H9 (cell line): ENCODE data around the gene SLC17A5. TPM values are rescaled to one million over a fixed set of nuclear protein-coding genes. Genes with fewer than 3 reads are reported as not detected.
"Not testable (repeated sequence)": the region's sequence is repeated elsewhere in the genome, so short reads cannot be mapped to it uniquely, and the experiment has no call there.

Experiments
- DNase-seq: peaks from one replicate; pipeline ENCODE4 v3.0.0-alpha.2; 2017
- H2AFZ ChIP-seq: one replicate; pipeline ENCODE4 v1.6.1; 2013; ENCODE audit warnings: mild to moderate bottlenecking, low read length, control low read depth, moderate library complexity
- H2AK5ac ChIP-seq: 2 replicates; pipeline ENCODE4 v1.6.1; 2013; ENCODE audit warnings: low read length, control low read depth, mixed read lengths; ENCODE audit not compliant: insufficient read length
- H2BK120ac ChIP-seq: one replicate; pipeline ENCODE4 v1.6.1; 2013; ENCODE audit warnings: low read depth, mild to moderate bottlenecking, low read length, control low read depth, inconsistent platforms; ENCODE audit not compliant: poor library complexity, severe bottlenecking
- H2BK12ac ChIP-seq: 2 replicates; pipeline ENCODE4 v1.6.1; 2013; ENCODE audit warnings: low read length, control low read depth, mixed read lengths, low read depth; ENCODE audit not compliant: insufficient read length
- H2BK15ac ChIP-seq: 2 replicates; pipeline ENCODE4 v1.6.1; 2013; ENCODE audit warnings: low read depth, low read length, control low read depth
- H2BK20ac ChIP-seq: one replicate; pipeline ENCODE4 v1.6.1; 2013; ENCODE audit warnings: low read depth, mild to moderate bottlenecking, low read length, control low read depth, inconsistent platforms; ENCODE audit not compliant: poor library complexity, severe bottlenecking
- H2BK5ac ChIP-seq: 2 replicates; pipeline ENCODE4 v1.6.1; 2013; ENCODE audit warnings: low read length, control low read depth, mixed read lengths; ENCODE audit not compliant: insufficient read length
- H3K14ac ChIP-seq: 2 replicates; pipeline ENCODE4 v1.6.1; 2013; ENCODE audit warnings: low read length, control low read depth; ENCODE audit not compliant: insufficient read depth
- H3K18ac ChIP-seq: 2 replicates; pipeline ENCODE4 v1.6.1; 2013; ENCODE audit warnings: low read depth, mild to moderate bottlenecking, mixed read lengths, low read length, control low read depth; ENCODE audit not compliant: insufficient read length
- H3K23ac ChIP-seq: 2 replicates; pipeline ENCODE4 v1.6.1; 2013; ENCODE audit warnings: low read length, control low read depth, mixed read lengths, low read depth; ENCODE audit not compliant: insufficient read length
- H3K23me2 ChIP-seq: 2 replicates; pipeline ENCODE4 v1.6.1; 2013; ENCODE audit warnings: low read depth, mild to moderate bottlenecking, mixed read lengths, low read length, control low read depth; ENCODE audit not compliant: insufficient read length, poor library complexity, severe bottlenecking
- H3K27ac ChIP-seq: 2 replicates; pipeline ENCODE4 v1.5.1; 2013; ENCODE audit warnings: low read length, control low read depth, mixed read lengths, low read depth; ENCODE audit not compliant: insufficient read length
- H3K27me3 ChIP-seq: 2 replicates; pipeline ENCODE4 v1.6.1; 2013; ENCODE audit warnings: low read length, control low read depth, inconsistent platforms; ENCODE audit not compliant: insufficient read depth
- H3K4ac ChIP-seq: 2 replicates; pipeline ENCODE4 v1.6.1; 2013; ENCODE audit warnings: low read depth, mild to moderate bottlenecking, control low read depth, inconsistent platforms, low read length, moderate library complexity
- H3K4me1 ChIP-seq: 2 replicates; pipeline ENCODE4 v1.6.1; 2013; ENCODE audit warnings: low read length, control low read depth, inconsistent platforms; ENCODE audit not compliant: insufficient read depth
- H3K4me2 ChIP-seq: 2 replicates; pipeline ENCODE4 v1.6.1; 2013; ENCODE audit warnings: low read length, control low read depth, mixed read lengths; ENCODE audit not compliant: insufficient read length, insufficient read depth
- H3K56ac ChIP-seq: 2 replicates; pipeline ENCODE4 v1.6.1; 2013; ENCODE audit warnings: low read depth, mild to moderate bottlenecking, mixed read lengths, low read length, control low read depth; ENCODE audit not compliant: insufficient read length
- H3K79me1 ChIP-seq: 2 replicates; pipeline ENCODE4 v1.6.1; 2013; ENCODE audit warnings: low read depth, mild to moderate bottlenecking, moderate library complexity, low read length, control low read depth, inconsistent platforms; ENCODE audit not compliant: insufficient read depth, poor library complexity, severe bottlenecking
- H3K79me2 ChIP-seq: 2 replicates; pipeline ENCODE4 v1.6.1; 2013; ENCODE audit warnings: low read length, control low read depth, inconsistent platforms; ENCODE audit not compliant: insufficient read depth
- H3K9ac ChIP-seq: 2 replicates; pipeline ENCODE4 v1.6.1; 2013; ENCODE audit warnings: low read length, control low read depth, mixed read lengths; ENCODE audit not compliant: insufficient read length; ENCODE audit errors: extremely low read depth
- H3K9me3 ChIP-seq: one replicate; pipeline ENCODE4 v1.6.1; 2013; ENCODE audit warnings: low read depth, low read length, inconsistent platforms; ENCODE audit not compliant: control insufficient read depth
- H3T11ph ChIP-seq: one replicate; pipeline ENCODE4 v1.6.1; 2013; ENCODE audit warnings: mild to moderate bottlenecking, low read length, control low read depth, inconsistent platforms
- H4K20me1 ChIP-seq: one replicate; pipeline ENCODE4 v1.6.1; 2013; ENCODE audit not compliant: control insufficient read depth, insufficient read length, insufficient read depth
- H4K5ac ChIP-seq: 2 replicates; pipeline ENCODE4 v1.6.1; 2013; ENCODE audit warnings: low read depth, mild to moderate bottlenecking, mixed read lengths, low read length, control low read depth; ENCODE audit not compliant: insufficient read length
- H4K8ac ChIP-seq: replicated peaks from 2 replicates; pipeline ENCODE4 v1.6.1; 2013; ENCODE audit warnings: low read length, control low read depth, mixed read lengths, low read depth; ENCODE audit not compliant: insufficient read length
- H4K91ac ChIP-seq: 2 replicates; pipeline ENCODE4 v1.6.1; 2013; ENCODE audit warnings: low read depth, mild to moderate bottlenecking, moderate library complexity, mixed read lengths, low read length, control low read depth; ENCODE audit not compliant: insufficient read length
- H3K27ac Mint-ChIP-seq, 3 experiments: 2 replicates in 2 of 3; 3 replicates in 1 of 3; pipeline ENCODE4 v1.8.0; 2020 to 2021; ENCODE audit warnings: mixed read lengths in 3 of 3, mild to moderate bottlenecking in 1 of 3, moderate library complexity in 1 of 3
- H3K27me3 Mint-ChIP-seq: 2 replicates; pipeline ENCODE4 v1.8.0; 2021; ENCODE audit warnings: low read depth, mild to moderate bottlenecking, moderate library complexity, mixed read lengths
- H3K36me3 Mint-ChIP-seq, 3 experiments: 2 replicates in 2 of 3; 3 replicates in 1 of 3; pipeline ENCODE4 v1.8.0; 2020 to 2021; ENCODE audit warnings: low read depth in 3 of 3, mixed read lengths in 3 of 3; ENCODE audit not compliant: insufficient read depth in 1 of 3
- H3K4me1 Mint-ChIP-seq, 2 experiments: 2 replicates each; pipeline ENCODE4 v1.8.0; 2020; ENCODE audit warnings: mixed read lengths in 2 of 2
- H3K4me3 Mint-ChIP-seq, 2 experiments: 2 replicates in 1 of 2; 3 replicates in 1 of 2; pipeline ENCODE4 v1.8.0; 2020 to 2021; ENCODE audit warnings: mild to moderate bottlenecking in 2 of 2, mixed read lengths in 2 of 2, moderate library complexity in 1 of 2
- H3K9me3 Mint-ChIP-seq, 2 experiments: 2 replicates in 1 of 2; 3 replicates in 1 of 2; pipeline ENCODE4 v1.8.0; 2020; ENCODE audit warnings: mild to moderate bottlenecking in 2 of 2, mixed read lengths in 2 of 2, moderate library complexity in 1 of 2
- CTCF ChIP-seq: fragments of 200-600 bp; sonication (generic); conservative IDR thresholded peaks from 3 replicates; pipeline ENCODE4 v1.8.0; 2021; ENCODE audit warnings: antibody characterized with exemption, mild to moderate bottlenecking
- WGBS: extraction: QIAGEN DNeasy Blood & Tissue Kit; methylation state at CpG from one replicate; pipeline ENCODE4 v1.1.7; 2013; ENCODE audit warnings: missing lambda C conversion rate, low lambda C conversion rate, mixed read lengths; ENCODE audit not compliant: insufficient read length; ENCODE audit errors: extremely low coverage; 5-methylcytosine and 5-hydroxymethylcytosine counted together
- total RNA-seq: library from RNA; stranded (reverse); gene quantifications from 2 replicates; pipeline ENCODE4 v1.2.1, GENCODE V29; 2021

SLC17A5 gene
- total RNA-seq, 1 experiment from 2014 or later = 8.9 TPM

GRCh38 chr6:73680289-73680918 is 26.6 kb upstream of the SLC17A5 start:
- Histone ChIP-seq H3K14ac (no peak overlapping the region), H3K27me3 (no peaks in the 10 kb centered on the region), H3K56ac (no peak overlapping the region), H2AK5ac (no peak overlapping the region), H2BK5ac (no peak overlapping the region), H3K9me3 (no peaks in the 10 kb centered on the region), H3K23ac (no peak overlapping the region), H2AFZ (no peak overlapping the region), H3K4me2 (no peak overlapping the region), H4K91ac (no peak overlapping the region), H4K5ac (no peak overlapping the region), H3K4ac (no peak overlapping the region), H2BK20ac (no peak overlapping the region), H3T11ph (no peak overlapping the region), H2BK120ac (no peak overlapping the region), H3K4me1 (no peaks in the 10 kb centered on the region), H3K79me1 (no peaks in the 10 kb centered on the region), H3K23me2 (no peaks in the 10 kb centered on the region), H3K79me2 (no peaks in the 10 kb centered on the region), H3K9ac (no peak overlapping the region), H2BK12ac (no peak overlapping the region), H4K8ac (no peak overlapping the region), H4K20me1 (no peaks in the 10 kb centered on the region), H2BK15ac (no peak overlapping the region), H3K27ac (no peak overlapping the region), H3K18ac (no peak overlapping the region)
- Mint-ChIP-seq H3K27me3 (no peaks in the 10 kb centered on the region), H3K9me3 (peaks cover 20 to 29% of the 10 kb centered on the region in 2 experiments), H3K4me1 (peaks cover 0 to under 1% of the 10 kb centered on the region in 2 experiments; a peak in 1 of 4 replicates), H3K36me3 (peaks cover 11 to 16% (median 16%) of the 10 kb centered on the region in 3 experiments), H3K4me3 (no peak overlapping the region), H3K27ac (no peak overlapping the region)
- WGBS = no CpG with 5 or more reads among the region's 5 CpGs
- no peak for TF ChIP-seq CTCF
- DNase-seq = no peak

GRCh38 chr6:73679846-73680245 is 26.1 kb upstream of the SLC17A5 start:
- not testable (repeated sequence) for H3K9ac ChIP-seq, H2AK5ac ChIP-seq, H3K18ac ChIP-seq, H3K14ac ChIP-seq, H3K27me3 Mint-ChIP-seq, H2AFZ ChIP-seq, H3K27ac Mint-ChIP-seq, H4K91ac ChIP-seq, H3T11ph ChIP-seq, H2BK12ac ChIP-seq, H2BK5ac ChIP-seq, H3K4ac ChIP-seq, H3K9me3 ChIP-seq, H2BK15ac ChIP-seq, H3K79me1 ChIP-seq, H3K4me1 Mint-ChIP-seq, H3K23me2 ChIP-seq, H2BK120ac ChIP-seq, H3K4me3 Mint-ChIP-seq, DNase-seq, H3K23ac ChIP-seq, H3K27ac ChIP-seq, H3K4me1 ChIP-seq, H3K27me3 ChIP-seq, H3K4me2 ChIP-seq, H3K56ac ChIP-seq, H3K79me2 ChIP-seq, H4K5ac ChIP-seq, H4K20me1 ChIP-seq, H4K8ac ChIP-seq, H2BK20ac ChIP-seq
- H3K36me3 Mint-ChIP-seq = peaks cover 11 to 16% (median 16%) of the 10 kb centered on the region in 3 experiments
- no CpG with 5 or more reads among the region's 5 CpGs for WGBS
- H3K9me3 Mint-ChIP-seq = peaks cover 20 to 29% of the 10 kb centered on the region in 2 experiments
